Activated CD4-positive, alpha-beta T cell treated with anti-CD3 and anti-CD28 coated beads for 1 hour (primary cell): Measurements from ENCODE around the gene BHLHE23.

Experiments used
- DNase-seq: peaks from one replicate; pipeline ENCODE4 v3.0.0-alpha.2; 2020

The BHLHE23 gene

GRCh38 chr20:62986257-62986800 lies 20.4 kb downstream of the BHLHE23 start:
- DNase-seq = no peak

- DNase-seq = no peak
These were observed 21.4 kb downstream of the BHLHE23 start for GRCh38 chr20:62985444-62985778.

- no peak for DNase-seq
These were observed 21.9 kb downstream of the BHLHE23 start for GRCh38 chr20:62984666-62985443.

GRCh38 chr20:62983210-62983609 lies 23.6 kb downstream of the BHLHE23 start:
- no peak for DNase-seq

- no peak for DNase-seq
These were observed 24.4 kb downstream of the BHLHE23 start for GRCh38 chr20:62982124-62983075.

- peak; percentile 27 for DNase-seq
These were observed 25.8 kb downstream of the BHLHE23 start for GRCh38 chr20:62980970-62981369.

GRCh38 chr20:62980380-62980960 lies 26.3 kb downstream of the BHLHE23 start:
- DNase-seq = no peak

GRCh38 chr20:62979876-62980373 lies 26.8 kb downstream of the BHLHE23 start:
- DNase-seq = no peak

- no peak for DNase-seq
These were observed 27.5 kb downstream of the BHLHE23 start for GRCh38 chr20:62979310-62979709.

GRCh38 chr20:62978561-62978943 lies 28.2 kb downstream of the BHLHE23 start:
- no peak for DNase-seq

GRCh38 chr20:62977613-62978560 lies 28.9 kb downstream of the BHLHE23 start:
- peak; percentile 71 for DNase-seq

- no peak for DNase-seq
These were observed 29.9 kb downstream of the BHLHE23 start for GRCh38 chr20:62976886-62977285.

- DNase-seq = no peak
These were observed 30.8 kb downstream of the BHLHE23 start for GRCh38 chr20:62975812-62976508.

GRCh38 chr20:62975251-62975760 lies 31.5 kb downstream of the BHLHE23 start:
- DNase-seq = no peak

- DNase-seq = no peak
These were observed 33.7 kb downstream of the BHLHE23 start for GRCh38 chr20:62972845-62973745.

GRCh38 chr20:62971950-62972844 lies 34.6 kb downstream of the BHLHE23 start:
- peak; percentile 76 for DNase-seq

- no peak for DNase-seq
These were observed 35.4 kb downstream of the BHLHE23 start for GRCh38 chr20:62971211-62971949.
